Activated naive CD4-positive, alpha-beta T cell treated with anti-CD3 and anti-CD28 coated beads, Interleukin-2, amount 50 U/mL, for 16 hours (primary cell): Measurements from ENCODE around the gene CAVIN2.
"Not testable (repeated sequence)": the region's sequence is repeated elsewhere in the genome, so short reads cannot be mapped to it uniquely, and the experiment has no call there.

Experiments
- DNase-seq: peaks from one replicate; pipeline ENCODE4 v3.0.0-alpha.2; 2020

CAVIN2 gene

DNA sequence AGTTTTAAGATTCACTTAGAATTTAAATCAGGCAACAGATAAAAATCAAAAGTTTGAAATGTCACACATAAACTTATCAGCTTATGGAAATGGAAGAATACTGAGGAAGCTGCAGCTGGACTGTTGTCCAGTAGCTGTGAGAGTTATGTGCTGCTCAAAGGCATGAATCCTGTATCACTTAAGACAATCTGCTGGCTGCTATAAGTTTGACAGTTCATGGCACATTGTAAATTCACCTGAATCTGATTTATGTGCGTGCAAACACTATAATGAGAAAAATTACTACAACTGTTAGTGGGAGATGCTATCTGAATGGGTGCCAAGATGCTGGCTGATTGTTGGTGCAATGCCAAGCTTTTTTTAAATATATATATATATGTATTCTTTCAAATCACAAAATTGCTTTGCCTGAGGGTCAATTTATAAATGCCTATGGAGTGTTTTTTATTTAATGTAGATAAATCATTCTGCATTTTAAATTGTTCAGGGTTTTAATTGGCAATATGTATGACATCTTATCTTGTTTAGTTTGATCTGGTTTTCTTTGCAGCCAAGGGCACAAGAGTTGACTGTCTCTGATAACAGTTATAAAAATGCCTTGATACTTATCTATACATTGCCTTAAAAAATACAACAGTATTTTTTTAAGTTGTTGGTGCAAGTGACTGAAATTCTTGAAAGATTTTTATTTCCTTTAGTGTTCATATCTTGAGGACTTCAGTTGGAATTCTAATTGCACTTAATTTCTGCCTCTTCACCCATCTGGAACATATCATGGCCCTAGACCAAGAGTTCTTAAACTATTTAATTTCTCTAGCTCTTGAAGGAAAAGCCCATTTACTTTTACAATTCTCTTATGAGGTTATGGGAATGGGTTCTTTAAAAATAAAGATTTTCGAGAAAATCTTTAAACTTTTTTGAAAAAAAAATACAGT lies 48.7 kb downstream of the CAVIN2 start:
- DNase-seq = no peak

DNA sequence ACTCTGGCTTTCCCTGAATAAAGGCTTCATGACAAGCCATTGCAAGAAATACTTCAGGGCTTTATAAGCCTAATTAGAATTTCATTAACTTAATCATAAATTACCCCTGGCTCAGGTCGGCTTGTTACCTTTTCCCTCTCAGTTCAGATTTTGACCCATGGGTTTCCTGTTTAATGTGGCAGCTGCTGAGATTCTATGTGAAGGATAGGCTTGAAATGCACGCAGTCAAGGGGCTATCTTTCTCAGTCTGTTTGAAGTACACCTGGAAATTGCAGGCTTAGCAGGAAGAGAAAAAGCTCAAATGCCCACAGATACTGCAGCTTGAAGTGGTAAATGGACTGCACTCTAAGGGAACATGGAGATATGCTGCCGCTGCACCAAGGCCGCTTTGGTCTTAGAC lies 49.4 kb downstream of the CAVIN2 start:
- no peak for DNase-seq

- DNase-seq = no peak
These were observed 51.2 kb downstream of the CAVIN2 start for GRCh38 chr2:191795715-191796114.

- DNase-seq = no peak
These were observed 54.8 kb downstream of the CAVIN2 start for GRCh38 chr2:191791953-191792560.

DNA sequence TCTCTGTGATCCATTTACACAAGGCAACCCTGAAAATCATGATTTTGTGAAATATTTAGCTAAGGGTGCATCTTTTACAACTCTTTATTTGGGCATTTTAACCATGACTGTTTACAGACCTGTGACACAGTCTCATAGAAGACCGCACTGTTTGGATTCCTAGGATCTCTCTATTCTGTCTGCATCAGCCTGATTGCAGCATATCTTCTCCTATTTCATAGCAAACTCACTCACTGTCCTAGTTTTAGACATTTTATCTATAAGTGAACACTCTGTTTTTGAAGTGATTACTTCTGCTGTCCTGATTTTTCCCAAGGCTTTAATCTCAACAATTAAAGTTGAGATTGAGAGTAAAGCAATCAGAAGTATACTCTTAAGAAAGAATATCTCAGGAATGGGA lies 56.2 kb downstream of the CAVIN2 start:
- no peak for DNase-seq

GRCh38 chr2:191789796-191790195 lies 57.1 kb downstream of the CAVIN2 start:
- no peak for DNase-seq

DNA sequence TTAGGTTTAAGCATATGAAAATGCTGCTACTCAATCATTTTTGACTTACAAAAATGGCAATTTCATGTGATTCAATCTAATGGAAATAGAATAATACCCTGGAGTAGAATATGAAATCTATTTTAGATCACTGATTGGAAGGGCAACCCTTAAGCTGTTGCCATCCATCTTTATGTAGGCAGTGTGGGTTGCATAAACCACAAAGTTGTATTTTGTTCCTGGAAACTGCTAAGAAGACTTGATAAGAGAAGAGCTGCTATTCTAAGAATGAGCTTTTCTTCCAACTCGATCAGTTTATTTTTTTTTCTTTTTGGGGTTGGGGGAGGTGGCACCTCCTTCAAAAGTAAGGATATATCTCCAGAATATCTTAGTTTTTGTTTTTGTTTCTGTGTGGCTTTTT lies 60.2 kb downstream of the CAVIN2 start:
- DNase-seq = no peak

DNA sequence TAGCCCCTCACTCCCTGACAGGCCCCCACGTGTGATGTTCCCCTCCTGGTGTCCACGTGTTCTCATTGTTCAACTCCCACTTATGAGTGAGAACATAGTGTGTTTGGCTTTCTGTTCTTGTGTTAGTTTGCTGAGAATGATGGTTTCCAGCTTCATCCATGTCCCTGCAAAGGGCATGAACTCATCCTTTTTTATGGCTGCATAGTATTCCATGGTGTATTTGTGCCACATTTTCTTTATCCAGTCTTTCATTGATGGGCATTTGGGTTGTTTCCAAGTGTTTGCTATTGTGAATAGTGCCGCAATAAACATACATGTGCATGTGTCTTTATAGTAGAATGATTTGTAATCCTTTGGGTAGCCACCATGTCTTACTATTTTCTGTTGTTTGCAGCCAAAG lies 61.2 kb downstream of the CAVIN2 start:
- DNase-seq = not testable (repeated sequence)
